ENCODE results near the gene NDOR1. TPM values are rescaled to one million over a fixed set of nuclear protein-coding genes. Genes with fewer than 3 reads are reported as not detected.

Gene NDOR1
- total RNA-seq, 1 experiment from 2014 or later = 13.5 TPM

GRCh38 chr9:137167277-137167746 is 38.2 kb upstream of the NDOR1 start:
- no peak for DNase-seq (ENCODE audit: extremely low read depth, low read depth)

GRCh38 chr9:137167747-137168572 is 37.5 kb upstream of the NDOR1 start:
- no peak for DNase-seq (ENCODE audit: extremely low read depth, low read depth)

DNA sequence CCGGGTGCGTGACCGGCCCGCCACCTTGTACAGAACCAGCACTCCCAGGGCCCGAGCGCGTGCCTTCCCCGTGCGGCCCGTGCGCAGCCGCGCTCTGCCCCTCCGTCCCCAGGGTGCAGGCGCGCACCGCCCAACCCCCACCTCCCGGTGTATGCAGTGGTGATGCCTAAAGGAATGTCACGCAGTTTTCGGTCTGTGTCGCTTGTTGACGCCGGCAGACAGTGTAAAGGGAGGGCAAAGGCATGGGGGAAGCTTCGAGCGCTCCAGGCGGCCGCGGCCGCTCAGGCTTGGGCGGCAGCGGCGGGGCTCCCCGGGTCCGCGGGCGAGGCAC is 37.0 kb upstream of the NDOR1 start:
- DNase-seq (ENCODE audit: extremely low read depth, low read depth) = no peak

DNA sequence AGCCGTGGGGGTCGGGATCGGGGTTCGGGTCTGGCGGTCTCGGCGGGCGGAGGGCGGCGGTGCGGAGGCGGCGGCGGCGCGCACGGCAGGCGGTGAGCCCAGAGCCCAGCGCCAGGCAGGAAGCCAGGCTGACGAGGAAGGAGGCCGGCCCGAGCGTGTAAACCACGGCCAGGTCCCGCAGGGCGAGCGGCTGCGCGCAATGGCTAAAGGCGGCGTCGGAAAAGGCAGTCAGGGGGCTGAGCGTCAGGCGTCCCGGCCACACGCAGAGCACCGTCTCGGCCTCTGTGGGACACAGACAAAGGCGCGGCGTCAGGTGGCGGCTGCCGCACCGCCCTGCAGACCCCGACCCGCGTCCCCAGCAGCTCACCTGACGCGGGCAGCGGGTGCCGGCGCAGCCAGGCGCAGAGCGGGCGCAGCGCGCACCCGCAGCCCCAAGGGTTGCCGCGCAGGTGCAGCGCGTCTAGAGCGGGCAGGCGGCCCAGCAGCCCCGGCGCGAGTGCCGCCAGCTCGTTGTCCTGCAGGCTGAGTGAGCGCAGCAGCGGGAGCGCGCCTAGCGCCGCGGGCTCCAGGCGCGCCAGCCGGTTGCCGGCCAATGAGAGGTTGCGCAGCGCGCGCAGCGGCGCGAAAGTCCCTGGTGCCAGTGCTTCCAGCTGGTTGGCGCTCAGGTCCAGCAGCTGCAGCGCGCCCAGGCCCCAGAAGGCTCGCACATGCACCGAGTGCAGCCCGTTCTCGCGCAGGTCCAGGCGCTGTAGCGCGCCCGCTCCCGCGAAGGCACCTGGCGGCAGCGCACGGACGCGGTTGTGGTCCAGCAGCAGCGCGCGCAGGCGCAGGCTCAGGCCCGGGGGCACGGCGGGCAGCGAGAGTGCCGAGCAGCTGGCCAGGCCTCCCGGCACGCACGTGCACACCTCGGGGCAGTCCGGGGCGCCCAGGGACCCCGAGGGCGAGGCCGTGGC is 36.3 kb upstream of the NDOR1 start:
- peak; percentile 59 for DNase-seq (ENCODE audit: extremely low read depth, low read depth)

GRCh38 chr9:137169896-137170358 is 35.6 kb upstream of the NDOR1 start, which contains the start of gene LRRC26:
Gene LRRC26 (minus strand): TSS chr9:137170051. CDS start chr9:137169943, 108 bp downstream.
- no peak for DNase-seq (ENCODE audit: extremely low read depth, low read depth)

DNA sequence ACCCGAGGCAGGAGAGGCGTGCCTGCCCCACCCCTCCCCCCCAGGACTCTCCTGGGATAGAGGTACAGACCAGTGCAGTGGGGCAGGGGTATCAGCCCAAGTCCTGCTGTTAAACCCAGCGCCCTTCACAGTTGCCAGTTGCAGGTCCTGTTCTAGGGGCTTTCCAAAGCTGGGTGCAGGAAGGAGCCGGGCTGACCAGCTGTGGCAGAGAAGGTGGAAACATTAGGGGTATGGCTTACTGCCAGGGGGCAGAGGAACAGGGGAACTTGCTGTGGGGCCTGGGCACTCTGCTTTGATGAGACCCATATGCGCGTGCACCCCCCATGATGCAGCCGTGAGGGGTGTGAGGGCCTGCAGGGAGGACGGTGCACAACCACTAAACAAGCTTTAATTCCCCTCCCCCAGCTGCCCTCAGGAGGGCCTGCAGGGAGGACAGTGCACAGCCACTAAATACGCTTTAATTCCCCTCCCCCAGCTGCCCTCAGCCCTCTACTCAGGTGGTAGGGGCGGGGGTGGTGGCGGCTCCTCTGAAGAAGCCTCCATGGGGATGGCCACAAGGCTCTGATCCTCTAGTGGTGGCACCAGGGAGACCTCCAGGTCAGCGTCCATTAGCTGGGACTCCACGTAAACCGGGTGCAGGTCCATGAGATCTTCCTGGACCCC is 34.9 kb upstream of the NDOR1 start:
- DNase-seq (ENCODE audit: extremely low read depth, low read depth) = no peak

DNA sequence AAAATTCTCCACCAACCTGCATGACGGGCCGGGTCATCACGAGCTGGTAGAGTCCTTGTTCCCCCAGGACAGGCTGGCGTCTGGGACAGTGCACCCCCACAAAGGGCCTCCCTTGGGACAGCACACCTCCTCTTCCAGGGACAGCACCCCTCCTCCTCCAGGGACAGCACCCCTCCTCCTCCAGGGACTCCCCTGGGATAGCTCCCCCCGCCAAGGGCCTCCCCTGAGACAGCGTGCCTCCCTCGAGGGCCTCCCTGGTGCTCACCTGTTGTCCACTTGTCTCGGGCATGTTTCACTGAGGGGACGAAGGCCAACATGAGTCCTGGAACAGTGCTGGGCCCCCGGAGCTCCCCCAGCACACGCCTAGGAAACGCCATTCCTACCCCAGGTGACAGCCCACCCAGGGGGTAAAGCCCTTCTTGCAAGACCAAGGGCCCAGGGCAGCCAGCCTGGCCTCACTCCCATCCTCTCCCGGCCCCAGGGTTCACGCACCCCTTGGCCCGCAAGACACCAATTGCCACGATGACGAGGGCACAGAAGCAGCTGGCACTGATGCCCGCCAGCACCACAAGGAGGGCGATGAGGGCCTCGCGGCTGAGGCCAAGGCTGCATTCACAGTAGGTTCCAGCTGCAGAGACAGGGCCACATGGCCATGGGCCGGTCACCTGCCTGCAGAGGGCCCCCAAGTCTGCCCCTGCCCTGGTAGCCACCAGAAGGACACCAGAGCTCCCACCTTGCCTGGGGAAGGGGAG is 34.2 kb upstream of the NDOR1 start:
- no peak for DNase-seq (ENCODE audit: extremely low read depth, low read depth)

DNA sequence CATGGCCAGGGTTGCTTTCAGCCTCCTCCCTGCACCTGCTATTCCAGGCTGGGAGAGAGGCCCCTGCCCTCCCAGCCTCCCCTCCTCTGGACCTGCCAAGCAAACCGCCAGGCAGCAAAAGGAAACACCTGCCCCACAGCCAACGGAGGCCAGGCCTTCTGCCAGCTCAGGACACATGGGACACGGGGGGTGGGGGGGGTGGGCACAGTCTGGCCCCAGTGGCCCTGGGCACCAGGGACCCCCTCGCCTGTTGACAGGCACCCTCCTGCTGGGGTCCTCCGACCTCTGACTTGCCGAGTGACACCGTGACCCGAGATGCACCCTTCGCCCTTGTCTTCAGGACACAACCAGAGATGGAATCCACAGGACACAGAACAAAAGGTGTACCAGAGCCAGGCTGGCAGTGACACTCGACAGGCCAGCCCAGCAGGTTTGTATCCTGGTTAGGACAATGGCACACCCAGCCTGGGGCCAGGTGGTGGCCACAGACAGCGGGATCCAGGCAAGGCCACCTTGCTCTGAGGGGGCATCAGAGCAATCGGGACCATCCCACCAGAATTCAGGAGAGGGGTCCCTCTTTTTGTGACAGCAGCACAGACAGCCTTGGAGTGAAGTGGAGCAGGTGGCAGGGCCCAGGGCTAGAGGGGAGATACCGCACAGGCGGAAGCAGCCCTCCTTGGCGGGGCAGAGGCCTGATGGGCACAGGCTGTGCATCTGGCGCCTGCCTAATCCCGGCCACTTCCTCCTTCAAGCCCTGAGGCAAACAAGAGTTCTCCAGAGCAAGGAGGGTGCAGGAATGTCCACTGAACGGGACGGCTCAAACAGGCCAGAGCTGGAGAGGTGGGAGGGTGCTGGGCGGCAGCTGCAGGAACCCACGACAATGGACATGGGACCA is 32.4 kb upstream of the NDOR1 start:
- no peak for DNase-seq (ENCODE audit: extremely low read depth, low read depth)

DNA sequence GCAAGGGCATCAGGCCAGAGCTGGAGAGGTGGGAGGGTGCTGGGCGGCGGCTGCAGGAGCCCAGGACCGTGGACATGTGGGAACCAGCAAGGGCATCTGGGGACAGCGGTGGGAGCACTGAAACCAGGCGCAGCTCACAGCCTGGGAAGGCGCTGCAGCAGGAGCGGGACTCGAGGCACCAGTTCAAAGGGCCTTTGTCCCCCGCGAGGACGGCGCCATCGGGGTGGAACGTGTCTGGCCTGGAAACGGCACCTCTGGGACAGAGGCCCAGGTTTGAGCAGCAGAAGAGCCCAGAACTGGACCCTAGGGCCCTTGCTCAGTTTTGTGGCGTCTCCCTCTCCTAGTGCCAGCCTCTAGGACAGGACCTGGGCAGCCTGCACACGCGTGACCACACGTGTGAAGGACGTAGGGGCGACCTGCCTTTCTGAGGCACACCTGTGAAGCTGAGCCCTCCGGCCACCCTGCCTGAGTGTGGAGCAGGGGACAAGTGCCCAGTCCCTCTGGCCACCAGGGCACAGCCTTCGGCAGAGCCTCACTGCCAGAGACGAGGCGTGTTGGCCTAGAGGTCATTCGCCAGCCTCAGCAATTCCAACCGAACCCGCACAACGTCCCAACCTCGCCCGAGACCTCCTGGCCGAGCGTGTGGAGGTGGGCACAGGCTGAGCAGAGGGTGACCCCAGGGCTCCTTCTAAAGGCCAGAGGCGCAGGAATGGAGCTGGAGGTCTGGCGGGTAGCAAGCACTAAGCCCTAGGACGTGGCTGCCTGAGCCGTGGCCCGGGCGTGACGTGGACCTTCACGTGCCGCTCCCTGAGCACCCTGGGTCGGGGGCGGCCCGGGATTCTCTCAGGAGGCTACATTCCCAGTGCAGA is 31.5 kb upstream of the NDOR1 start:
- DNase-seq (ENCODE audit: extremely low read depth, low read depth) = no peak

- no peak for DNase-seq (ENCODE audit: extremely low read depth, low read depth)
These were observed 30.7 kb upstream of the NDOR1 start for GRCh38 chr9:137174722-137175293.

DNA sequence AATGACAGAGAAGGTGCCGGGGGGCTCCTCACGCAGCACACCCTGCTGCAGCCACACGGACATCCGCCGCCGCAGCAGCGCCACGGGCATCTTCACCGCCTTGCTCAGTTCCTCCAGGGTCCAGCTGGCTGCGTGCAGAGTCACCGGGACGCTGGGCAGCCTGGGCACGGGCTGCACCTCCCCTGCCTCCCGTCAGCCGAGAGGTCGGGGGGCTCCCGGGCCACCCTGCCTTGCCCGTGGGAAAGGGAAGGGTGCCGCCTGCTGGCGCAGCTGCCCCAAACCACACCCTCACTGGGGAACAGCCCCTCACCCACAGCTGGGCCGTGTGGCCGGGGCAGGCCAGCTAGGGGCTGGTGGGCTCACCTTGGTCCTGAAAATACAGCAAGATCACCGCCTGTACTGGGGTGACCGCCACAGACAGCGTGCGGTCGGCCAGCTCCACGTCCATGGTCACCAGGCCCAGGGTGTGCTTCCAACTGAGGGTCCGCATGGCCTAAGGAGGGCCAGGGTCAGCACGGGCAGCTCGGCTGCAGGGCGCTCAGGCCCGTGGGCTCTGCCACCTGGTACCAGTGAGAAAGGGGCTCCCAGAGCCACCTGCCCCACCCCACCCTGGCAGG is 30.0 kb upstream of the NDOR1 start:
- DNase-seq (ENCODE audit: extremely low read depth, low read depth) = no peak

DNA sequence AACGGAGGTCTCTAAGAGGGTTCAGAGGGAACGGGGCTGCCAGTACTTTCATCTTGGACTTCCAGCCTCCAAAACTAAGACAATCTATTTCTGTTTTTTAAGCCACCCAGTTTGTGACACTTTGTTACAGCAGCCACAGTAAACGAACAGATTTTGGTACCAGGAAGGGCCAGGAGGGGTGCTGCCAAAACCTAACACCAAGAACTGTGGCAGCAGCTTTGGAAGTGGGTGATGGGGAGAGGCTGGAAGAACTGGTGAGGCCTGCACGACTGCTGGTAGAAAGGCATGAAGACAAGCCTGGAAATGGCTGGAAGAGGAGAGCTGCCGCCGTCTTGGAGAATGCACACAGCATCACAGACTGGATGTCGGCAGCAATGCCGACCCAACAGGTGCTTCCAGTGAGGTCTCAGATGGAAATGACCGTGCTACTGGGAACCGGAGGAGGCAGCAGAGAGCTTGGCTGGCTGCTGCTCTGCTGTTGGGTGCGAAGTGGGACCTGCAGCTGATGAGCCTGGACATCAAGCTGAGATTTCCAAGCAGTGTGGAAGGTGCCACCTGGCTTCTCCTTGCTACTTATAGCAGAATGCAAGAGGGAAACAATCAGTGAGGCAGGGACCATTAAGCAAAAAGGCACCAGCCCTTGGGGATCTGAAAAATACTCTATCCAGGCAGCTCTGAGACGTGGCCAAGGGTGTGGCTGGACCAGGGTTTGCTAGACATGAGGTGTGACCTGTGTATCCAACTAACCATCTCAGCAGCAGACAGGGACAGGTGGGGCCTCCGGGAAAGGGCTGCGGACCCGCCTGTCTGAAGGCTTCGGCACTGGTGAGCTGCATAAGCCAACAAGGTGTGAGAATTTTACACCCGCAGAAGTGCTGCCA is 29.0 kb upstream of the NDOR1 start:
- DNase-seq (ENCODE audit: extremely low read depth, low read depth) = peak; percentile 37

DNA sequence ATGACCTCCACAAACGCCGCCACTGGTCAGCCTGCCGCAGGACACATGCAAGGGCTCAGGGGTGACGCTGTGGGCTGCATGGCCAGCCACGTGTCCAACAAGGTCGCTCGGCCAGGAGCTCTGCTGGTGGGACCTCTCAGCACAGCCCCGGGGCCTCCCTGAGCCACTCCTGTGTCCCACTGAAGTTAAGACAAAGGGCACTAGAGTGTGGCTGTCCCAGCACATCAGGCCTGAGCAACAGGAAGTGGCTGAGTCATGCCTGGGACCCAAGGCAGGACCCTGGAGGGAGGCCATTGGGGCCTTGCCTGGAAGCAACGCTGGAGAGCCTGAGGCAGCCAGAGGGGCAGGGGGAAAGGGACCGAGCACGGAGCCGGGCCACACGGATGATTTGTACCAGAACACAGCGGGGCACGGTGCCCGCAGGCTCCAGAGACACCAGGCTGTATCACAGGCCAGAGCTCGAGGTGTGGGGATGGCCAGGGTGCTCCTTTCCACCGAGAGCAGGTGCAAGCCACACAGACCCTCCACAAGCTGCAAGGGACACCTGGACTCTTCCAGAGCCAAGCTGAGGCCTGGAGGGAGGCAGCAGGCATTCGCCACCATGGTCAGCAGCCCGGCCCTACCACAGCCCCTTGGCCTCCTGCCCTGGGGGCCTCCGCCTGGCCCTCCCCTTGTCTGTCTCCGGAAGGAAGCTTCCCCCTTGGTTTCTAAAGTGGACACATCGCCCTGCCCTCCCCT is 27.1 kb upstream of the NDOR1 start:
- DNase-seq (ENCODE audit: extremely low read depth, low read depth) = no peak

DNA sequence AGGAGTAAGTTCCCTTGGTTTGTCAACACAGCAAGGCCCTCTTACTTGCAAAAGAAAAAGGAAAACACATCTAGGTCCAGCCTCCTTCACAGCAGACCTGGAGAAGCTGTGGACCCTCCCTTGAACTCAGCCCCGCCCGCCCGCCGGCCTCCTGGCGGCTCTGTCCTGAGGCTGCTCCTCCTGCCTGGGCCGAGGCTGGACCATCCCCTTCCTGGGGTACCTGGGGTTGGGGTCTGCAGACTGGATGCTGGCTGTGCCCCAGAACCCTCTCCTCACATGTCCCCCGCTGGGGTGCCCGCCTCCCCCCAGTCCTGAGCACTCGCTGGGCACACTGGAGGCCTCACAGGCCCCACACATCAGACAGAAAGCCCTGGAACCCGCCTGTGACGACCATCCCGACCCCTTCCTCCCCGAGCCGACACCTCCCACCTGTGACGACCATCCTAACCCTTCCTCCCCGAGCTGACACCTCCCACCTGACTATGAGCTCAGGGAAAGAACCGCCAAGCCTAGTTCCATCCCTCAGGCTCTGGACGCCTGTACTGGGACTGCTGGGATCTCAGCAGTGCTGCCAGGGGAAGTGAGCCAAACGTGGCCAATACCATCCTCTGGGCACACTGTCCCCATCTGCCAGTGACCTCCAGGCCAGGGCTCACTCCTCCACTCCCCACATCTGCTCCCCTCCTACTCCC is 26.4 kb upstream of the NDOR1 start:
- no peak for DNase-seq (ENCODE audit: extremely low read depth, low read depth)

DNA sequence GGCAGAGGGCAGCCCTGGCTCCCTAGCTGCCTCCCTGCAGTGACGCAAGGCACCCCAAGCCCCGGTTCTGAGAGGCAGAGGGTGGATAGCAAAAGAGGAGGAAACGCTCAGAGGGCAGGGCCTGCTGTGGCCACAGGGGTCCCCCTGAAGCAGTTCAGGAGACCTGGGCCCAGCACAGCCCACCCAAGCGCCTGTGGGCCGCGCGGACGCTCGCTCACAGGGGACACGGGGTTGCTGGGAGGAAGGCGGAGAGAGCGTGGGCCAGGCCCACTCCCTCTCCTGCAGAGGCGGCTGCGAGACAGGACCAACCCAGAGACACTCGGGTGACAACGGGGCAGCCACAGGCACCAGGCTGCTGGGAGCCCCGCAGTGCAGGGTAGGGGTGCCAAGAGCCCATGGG is 25.7 kb upstream of the NDOR1 start:
- no peak for DNase-seq (ENCODE audit: extremely low read depth, low read depth)

Measured in NCI-H460 (cell line).